Caco-2 (cell line): ENCODE measurements around the gene PTPRF. TPM values are rescaled to one million over a fixed set of nuclear protein-coding genes. Genes with fewer than 3 reads are reported as not detected.
A peak's percentile ranks its signal among the peaks of the same experiment; 100 is the strongest.

ENCODE experiments used
- BruUV-seq: library from RNA; stranded (reverse); fragments of 400-500 nt; replicated peaks from 2 replicates; lab custom pipeline; 2021; lab: Mats Ljungman, UMichigan
- CTCF ChIA-PET: fragments of 300-600 bp; sonication (Branson Sonifier 250); formaldehyde crosslinking; loops from one replicate; lab custom pipeline; 2022; ENCODE audit warnings: antibody characterized with exemption; lab: Charles Lee
- POLR2A ChIA-PET: fragments of 300-600 bp; sonication (Branson Sonifier 250); formaldehyde crosslinking; loops from one replicate; lab custom pipeline; 2022; ENCODE audit warnings: antibody characterized with exemption; lab: Charles Lee
- DNase-seq, 2 experiments: peaks; one replicate each; pipeline versions ENCODE4 v3.0.0 to v3.0.0-alpha.2; 2020 to 2022
- H3K27me3 ChIP-seq: replicated peaks from 2 replicates; pipeline ENCODE4 v1.6.0; 2011; ENCODE audit warnings: low read length; ENCODE audit not compliant: control insufficient read depth, insufficient read depth
- H3K36me3 ChIP-seq: 2 replicates; pipeline ENCODE4 v1.5.1; 2011; ENCODE audit warnings: low read length; ENCODE audit not compliant: control insufficient read depth, insufficient read depth
- H3K4me1 ChIP-seq: fragments of 250-450 bp; sonication (Bioruptor Pico); 2 replicates; pipeline ENCODE4 v1.5.1; 2020; ENCODE audit warnings: mild to moderate bottlenecking
- H3K4me3 ChIP-seq: 2 replicates; pipeline ENCODE4 v1.5.1; 2011; ENCODE audit warnings: low read depth, mild to moderate bottlenecking, control low read depth, low read length
- H3K9me3 ChIP-seq: fragments of 250-450 bp; sonication (Bioruptor Pico); 2 replicates; pipeline ENCODE4 v1.5.1; 2020; ENCODE audit warnings: mild to moderate bottlenecking, moderate library complexity
- H3K27ac Mint-ChIP-seq: one replicate; pipeline ENCODE4 v1.8.0; 2022; ENCODE audit warnings: mixed read lengths; ENCODE audit not compliant: unreplicated experiment
- H3K27me3 Mint-ChIP-seq: one replicate; pipeline ENCODE4 v1.8.0; 2022; ENCODE audit warnings: mixed read lengths; ENCODE audit not compliant: insufficient read depth, unreplicated experiment
- H3K36me3 Mint-ChIP-seq: one replicate; pipeline ENCODE4 v1.8.0; 2022; ENCODE audit warnings: mild to moderate bottlenecking, mixed read lengths; ENCODE audit not compliant: insufficient read depth, unreplicated experiment
- H3K4me1 Mint-ChIP-seq: one replicate; pipeline ENCODE4 v1.8.0; 2022; ENCODE audit warnings: low read depth, mixed read lengths; ENCODE audit not compliant: unreplicated experiment
- H3K4me3 Mint-ChIP-seq: one replicate; pipeline ENCODE4 v1.8.0; 2022; ENCODE audit warnings: mild to moderate bottlenecking, moderate library complexity, mixed read lengths; ENCODE audit not compliant: unreplicated experiment
- H3K9me3 Mint-ChIP-seq: one replicate; pipeline ENCODE4 v1.8.0; 2022; ENCODE audit warnings: mixed read lengths; ENCODE audit not compliant: unreplicated experiment
- intact Hi-C: fragments of 100-400 bp; cut with micrococcal nuclease; formaldehyde crosslinking; loops from one replicate; pipeline ENCODE4 v1.10.0; 2022; ENCODE audit not compliant: unreplicated experiment
- total RNA-seq: library from RNA; stranded (reverse); gene quantifications from 2 replicates; pipeline ENCODE4 v1.2.3, GENCODE V29; 2022
- TF ChIP-seq, protein P1 (sequence below), 2 experiments: fragments of 200-600 bp in 1 of 2; IDR thresholded peaks; 1 replicate in 1 of 2; 2 replicates in 1 of 2; pipeline versions ENCODE4 v1.5.1 to v1.8.0; 2011 to 2022; ENCODE audit warnings: antibody characterized with exemption in 1 of 2, control low read depth in 1 of 2, inconsistent platforms in 1 of 2, low read depth in 1 of 2, low read length in 1 of 2, mild to moderate bottlenecking in 1 of 2, moderate library complexity in 1 of 2; ENCODE audit not compliant: insufficient read depth in 1 of 2, severe bottlenecking in 1 of 2, unreplicated experiment in 1 of 2

PTPRF gene
- total RNA-seq, 1 experiment from 2014 or later: 158 TPM

DNA sequence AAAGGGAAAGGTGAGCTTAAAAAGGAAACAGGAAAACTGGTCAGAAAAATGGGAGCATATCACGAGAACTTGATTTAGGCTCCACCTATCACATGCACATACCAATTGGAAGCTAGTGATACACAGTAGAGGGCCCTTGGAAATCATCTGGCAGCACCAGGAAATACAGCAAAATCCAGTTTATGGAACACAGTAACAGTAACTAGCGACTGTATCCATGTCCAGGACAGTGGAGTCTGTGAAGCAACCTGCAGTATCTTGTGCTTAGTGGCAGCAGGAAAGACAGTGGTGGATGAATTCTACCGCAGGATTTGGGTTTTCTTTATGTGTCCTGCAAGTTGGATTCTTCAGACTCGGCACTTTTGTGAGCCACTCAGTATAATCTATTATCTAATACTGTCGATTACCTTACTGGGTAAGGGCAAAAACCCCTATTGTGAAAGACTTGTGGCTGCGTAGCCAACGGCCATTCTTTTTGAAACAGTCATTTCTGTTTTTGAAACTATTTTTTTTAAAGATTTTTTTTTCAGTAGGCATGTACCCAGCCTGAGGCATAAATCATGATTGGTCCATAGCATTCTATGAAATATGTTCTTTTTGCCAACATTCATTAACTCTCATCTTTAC lies 117.7 kb downstream of the PTPRF start:
- no peaks in the 10 kb centered on the region for H3K27me3 Mint-ChIP-seq
- H3K4me3 ChIP-seq: peak overlapping the region; percentile 44; the same call in 1 of the 2 replicates
- H3K36me3 Mint-ChIP-seq: peaks cover 20% of the 10 kb centered on the region
- peaks cover 1% of the 10 kb centered on the region; the same call in 1 of the 2 replicates for H3K36me3 ChIP-seq
- BruUV-seq: no TSS peak
- intact Hi-C loops: no loop called here
- no peaks in the 10 kb centered on the region for H3K27me3 ChIP-seq
- no peaks in the 10 kb centered on the region for H3K9me3 ChIP-seq
- peak overlapping the region; percentile 83 for H3K27ac Mint-ChIP-seq
- ChIA-PET CTCF (interaction anchor here (0.6 kb wide), 1 partner anchor 124 kb away, joined by 3 read pairs; no protein-coding TSS in a partner anchor), POLR2A (no interaction called here)
- DNase-seq: no peak
- TF ChIP-seq, protein P1, sequence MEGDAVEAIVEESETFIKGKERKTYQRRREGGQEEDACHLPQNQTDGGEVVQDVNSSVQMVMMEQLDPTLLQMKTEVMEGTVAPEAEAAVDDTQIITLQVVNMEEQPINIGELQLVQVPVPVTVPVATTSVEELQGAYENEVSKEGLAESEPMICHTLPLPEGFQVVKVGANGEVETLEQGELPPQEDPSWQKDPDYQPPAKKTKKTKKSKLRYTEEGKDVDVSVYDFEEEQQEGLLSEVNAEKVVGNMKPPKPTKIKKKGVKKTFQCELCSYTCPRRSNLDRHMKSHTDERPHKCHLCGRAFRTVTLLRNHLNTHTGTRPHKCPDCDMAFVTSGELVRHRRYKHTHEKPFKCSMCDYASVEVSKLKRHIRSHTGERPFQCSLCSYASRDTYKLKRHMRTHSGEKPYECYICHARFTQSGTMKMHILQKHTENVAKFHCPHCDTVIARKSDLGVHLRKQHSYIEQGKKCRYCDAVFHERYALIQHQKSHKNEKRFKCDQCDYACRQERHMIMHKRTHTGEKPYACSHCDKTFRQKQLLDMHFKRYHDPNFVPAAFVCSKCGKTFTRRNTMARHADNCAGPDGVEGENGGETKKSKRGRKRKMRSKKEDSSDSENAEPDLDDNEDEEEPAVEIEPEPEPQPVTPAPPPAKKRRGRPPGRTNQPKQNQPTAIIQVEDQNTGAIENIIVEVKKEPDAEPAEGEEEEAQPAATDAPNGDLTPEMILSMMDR (IDR thresholded peaks at IDR 0.05; ENCODE audit: insufficient read depth in 1 of 2, low read depth in 1 of 2, low read length in 1 of 2, severe bottlenecking in 1 of 2, unreplicated experiment in 1 of 2): no peak
- H3K4me1 Mint-ChIP-seq: peaks cover 7% of the 10 kb centered on the region
- peak overlapping the region; percentile 84 for H3K4me3 Mint-ChIP-seq
- H3K9me3 Mint-ChIP-seq: no peaks in the 10 kb centered on the region
- no peaks in the 10 kb centered on the region for H3K4me1 ChIP-seq

DNA sequence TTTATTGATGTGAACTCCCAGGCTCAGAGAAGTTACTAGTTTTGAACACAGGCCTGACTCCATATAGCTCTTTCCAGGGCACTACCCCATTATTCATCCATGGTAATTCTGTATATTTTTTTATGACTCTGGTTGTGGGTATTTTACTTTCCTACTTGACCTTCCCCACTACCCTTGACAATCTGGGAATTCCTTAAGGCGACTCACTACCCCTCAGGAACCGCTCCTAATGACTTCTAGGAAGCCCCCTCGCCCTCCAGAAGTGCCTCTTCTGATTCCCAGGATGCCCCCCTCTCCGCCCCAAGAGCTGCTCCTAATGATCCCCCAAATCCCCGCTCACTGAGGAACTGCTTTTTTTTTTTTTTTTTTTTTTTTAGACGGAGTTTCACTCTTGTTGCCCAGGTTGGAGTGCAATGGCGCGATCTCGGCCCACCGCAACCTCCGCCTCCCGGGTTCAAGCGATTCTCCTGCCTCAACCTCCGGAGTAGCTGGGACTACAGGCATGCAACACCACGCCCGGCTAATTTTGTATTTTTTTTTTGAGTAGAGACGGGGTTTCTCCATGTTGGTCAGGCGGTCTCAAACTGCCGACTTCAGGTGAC lies 118.3 kb downstream of the PTPRF start:
- no peaks in the 10 kb centered on the region for H3K27me3 Mint-ChIP-seq
- TF ChIP-seq, protein P1 (IDR thresholded peaks at IDR 0.05; ENCODE audit: insufficient read depth in 1 of 2, low read depth in 1 of 2, low read length in 1 of 2, severe bottlenecking in 1 of 2, unreplicated experiment in 1 of 2): no peak
- ChIA-PET POLR2A (interaction anchor here (0.6 to 1.5 kb wide), 3 partner anchors 56 to 291 kb away, joined by 3 to 6 read pairs (median 3); no protein-coding TSS in a partner anchor), CTCF (interaction anchor here (0.6 to 1.9 kb wide), 5 partner anchors 9 to 286 kb away, joined by 3 to 8 read pairs (median 4); no protein-coding TSS in a partner anchor)
- peak overlapping the region; percentile 83 for H3K27ac Mint-ChIP-seq
- peaks cover 7% of the 10 kb centered on the region for H3K4me1 Mint-ChIP-seq
- no peak for DNase-seq
- Histone ChIP-seq H3K27me3 (no peaks in the 10 kb centered on the region), H3K36me3 (peaks cover 2% of the 10 kb centered on the region; the same call in 1 of the 2 replicates), H3K4me1 (no peaks in the 10 kb centered on the region), H3K9me3 (no peaks in the 10 kb centered on the region), H3K4me3 (peak overlapping the region; percentile 44)
- H3K9me3 Mint-ChIP-seq: no peaks in the 10 kb centered on the region
- H3K4me3 Mint-ChIP-seq: peak overlapping the region; percentile 84
- BruUV-seq: no TSS peak
- peaks cover 26% of the 10 kb centered on the region for H3K36me3 Mint-ChIP-seq
- intact Hi-C loops: no loop called here

DNA sequence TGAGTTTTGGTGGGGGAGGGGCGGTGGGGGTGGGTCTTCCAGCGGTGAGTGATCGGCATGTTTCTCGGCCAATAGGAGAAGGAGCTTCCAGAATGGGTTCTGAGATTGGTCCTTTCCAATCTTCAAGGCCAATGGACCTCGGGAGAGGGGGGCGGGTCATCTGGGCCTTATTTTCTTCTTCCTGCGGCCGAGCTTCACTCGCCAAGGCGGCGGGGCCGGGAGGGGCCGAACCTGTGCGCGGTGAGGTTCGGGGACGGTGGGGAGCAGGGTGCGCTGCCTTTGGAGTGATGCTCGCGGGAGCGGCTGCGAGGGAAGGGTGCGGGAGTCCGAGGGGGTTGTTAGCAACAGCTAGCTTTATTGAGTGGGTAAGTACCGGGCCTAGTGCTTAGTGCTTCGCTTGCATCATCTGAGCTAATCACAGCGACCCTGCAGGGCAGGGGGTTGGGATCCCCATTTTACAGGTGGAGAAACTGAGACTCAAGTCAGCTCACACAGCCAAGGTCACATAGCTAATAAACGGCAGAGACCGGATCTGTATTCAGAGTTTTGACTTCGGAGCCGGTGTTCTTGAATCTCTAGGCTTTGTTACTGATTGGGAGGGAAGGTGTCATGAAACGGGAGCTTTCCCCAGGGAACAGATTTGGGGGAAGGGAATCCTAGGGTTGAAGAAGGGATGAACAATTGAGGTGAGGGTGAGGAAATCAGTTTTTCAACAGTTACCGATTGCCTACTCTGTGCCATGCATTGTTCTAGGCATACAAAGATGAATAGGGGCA lies 119.8 kb downstream of the PTPRF start:
- no peaks in the 10 kb centered on the region for H3K27me3 Mint-ChIP-seq
- CTCF ChIA-PET: interaction anchor here (0.9 to 1.9 kb wide), 6 partner anchors 60 to 284 kb away, joined by 3 to 8 read pairs (median 4); no protein-coding TSS in a partner anchor

More for the DNA sequence above, 119.8 kb downstream of the PTPRF start:
- POLR2A ChIA-PET: interaction anchor here (0.6 to 1.8 kb wide), 19 partner anchors 10 to 711 kb away, joined by 3 to 9 read pairs (median 3); partner anchors contain the start of genes HYI and PTPRF
- peaks cover 5% of the 10 kb centered on the region for H3K36me3 ChIP-seq
- H3K27ac Mint-ChIP-seq: peak overlapping the region; percentile 83
- no peaks in the 10 kb centered on the region for H3K9me3 ChIP-seq
- TF ChIP-seq, protein P1 (IDR thresholded peaks at IDR 0.05; ENCODE audit: insufficient read depth in 1 of 2, low read depth in 1 of 2, low read length in 1 of 2, severe bottlenecking in 1 of 2, unreplicated experiment in 1 of 2): no peak
- intact Hi-C loops: loop anchor here (2.0 kb wide), 1 partner anchor 122 kb away; no protein-coding TSS in a partner anchor
- H3K4me3 Mint-ChIP-seq: peak overlapping the region; percentile 84
- H3K4me3 ChIP-seq: peak overlapping the region; percentile 72
- no TSS peak for BruUV-seq
- H3K4me1 Mint-ChIP-seq: peaks cover 7% of the 10 kb centered on the region
- H3K4me1 ChIP-seq: no peaks in the 10 kb centered on the region
- H3K9me3 Mint-ChIP-seq: no peaks in the 10 kb centered on the region
- no peaks in the 10 kb centered on the region for H3K27me3 ChIP-seq
- peaks cover 41% of the 10 kb centered on the region for H3K36me3 Mint-ChIP-seq
- DNase-seq: peak; percentile 94 to 97
